ENCODE data around the gene FMNL2. TPM values are rescaled to one million over a fixed set of nuclear protein-coding genes. Genes with fewer than 3 reads are reported as not detected.

The FMNL2 gene
- total and polyA plus RNA-seq, 2 of the 4 experiments (the other 2 are of a cell fraction) = 10.9 to 11.4 TPM

DNA sequence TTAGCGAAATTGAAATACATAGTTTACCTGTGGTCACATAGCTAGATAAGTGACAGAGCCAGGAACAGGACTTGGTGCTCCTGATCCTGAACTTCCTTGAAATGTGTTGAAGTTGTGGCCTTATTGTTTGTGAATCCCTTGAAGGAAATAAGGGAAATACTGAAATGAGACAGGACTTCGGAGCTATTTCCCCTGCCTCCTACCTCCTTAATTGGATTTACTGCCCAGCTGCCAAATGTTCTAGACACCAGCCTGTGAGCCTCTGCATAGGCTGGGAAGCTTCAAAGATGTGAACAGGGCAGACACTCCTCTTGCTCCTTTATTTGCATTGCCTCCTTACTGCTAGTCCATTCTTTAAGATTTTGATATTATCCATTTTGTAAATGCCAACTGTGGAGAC lies 247.1 kb downstream of the FMNL2 start:
- Histone ChIP-seq H3K4me1 (ENCODE audit: control insufficient read depth, insufficient read depth, low read length) (peaks cover 12% of the 10 kb centered on the region), H3K9ac (ENCODE audit: low read depth, low read length) (no peak overlapping the region), H3K23ac (ENCODE audit: low read depth, low read length) (no peak overlapping the region), H3K9me3 (ENCODE audit: control insufficient read depth, insufficient read depth, low read length) (no peaks in the 10 kb centered on the region), H3K4ac (ENCODE audit: low read depth, low read length) (no peak overlapping the region), H4K5ac (ENCODE audit: low read depth, low read length) (no peak overlapping the region), H3K4me3 (ENCODE audit: insufficient read depth, low read depth, low read length) (no peak overlapping the region), H3K4me2 (ENCODE audit: low read depth, low read length) (no peak overlapping the region), H3K27ac (ENCODE audit: insufficient read depth, low read length) (no peak overlapping the region), H3K27me3 (ENCODE audit: control insufficient read depth, insufficient read depth, low read length) (no peaks in the 10 kb centered on the region), H3K79me1 (ENCODE audit: low read depth in 1 of 2, low read length in 2 of 2) (peaks cover 3 to 4% of the 10 kb centered on the region in 2 experiments; a peak in 2 of 4 replicates), H2AK5ac (ENCODE audit: low read depth, low read length) (no peak overlapping the region), H2AFZ (replicated peaks; ENCODE audit: low read length, poor library complexity) (no peak overlapping the region), H3K36me3 (ENCODE audit: control insufficient read depth, insufficient read depth, low read length) (no peaks in the 10 kb centered on the region), H4K91ac (ENCODE audit: insufficient read depth, low read depth, low read length) (no peak overlapping the region), H3K56ac (ENCODE audit: extremely low read depth, insufficient read depth, low read length) (no peak overlapping the region), H3K18ac (ENCODE audit: low read depth, low read length) (no peak overlapping the region), H4K8ac (ENCODE audit: low read depth in 2 of 2, low read length in 2 of 2) (no peak overlapping the region), H2BK5ac (ENCODE audit: low read depth, low read length, poor library complexity, severe bottlenecking) (no peak overlapping the region), H3K14ac (replicated peaks; ENCODE audit: low read depth, low read length) (no peak overlapping the region), H3K9me1 (ENCODE audit: insufficient read depth, low read length) (peaks cover 4% of the 10 kb centered on the region), H2AK9ac (replicated peaks; ENCODE audit: low read depth, low read length, poor library complexity) (no peak overlapping the region), H4K20me1 (ENCODE audit: insufficient read depth, low read length) (no peaks in the 10 kb centered on the region), H2BK15ac (ENCODE audit: low read depth, low read length) (no peak overlapping the region), H2BK20ac (ENCODE audit: low read depth, low read length) (no peak overlapping the region), H2BK120ac (ENCODE audit: low read depth, low read length) (no peak overlapping the region)
- ChIA-PET CTCF (interaction anchor here (0.5 kb wide), 1 partner anchor 359 kb away, joined by 3 read pairs; no protein-coding TSS in a partner anchor), POLR2A (ENCODE audit: unreplicated experiment) (no interaction called here)
- no peak for TF ChIP-seq CEBPB (IDR thresholded peaks at IDR 0.05; ENCODE audit: low read depth, low read length)
- no peak for TF ChIP-seq BHLHE40 (IDR thresholded peaks at IDR 0.05; ENCODE audit: low read depth, low read length)
- no peak for TF ChIP-seq NFE2L2 (IDR thresholded peaks at IDR 0.05; ENCODE audit: low read depth, low read length)
- TF ChIP-seq MAZ (IDR thresholded peaks at IDR 0.05; ENCODE audit: borderline replicate concordance, low read depth, low read length) = no peak
- no peak for TF ChIP-seq MXI1 (IDR thresholded peaks at IDR 0.05; ENCODE audit: borderline replicate concordance, low read depth, low read length)
- TF ChIP-seq, protein P1, sequence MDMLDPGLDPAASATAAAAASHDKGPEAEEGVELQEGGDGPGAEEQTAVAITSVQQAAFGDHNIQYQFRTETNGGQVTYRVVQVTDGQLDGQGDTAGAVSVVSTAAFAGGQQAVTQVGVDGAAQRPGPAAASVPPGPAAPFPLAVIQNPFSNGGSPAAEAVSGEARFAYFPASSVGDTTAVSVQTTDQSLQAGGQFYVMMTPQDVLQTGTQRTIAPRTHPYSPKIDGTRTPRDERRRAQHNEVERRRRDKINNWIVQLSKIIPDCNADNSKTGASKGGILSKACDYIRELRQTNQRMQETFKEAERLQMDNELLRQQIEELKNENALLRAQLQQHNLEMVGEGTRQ (IDR thresholded peaks at IDR 0.05; ENCODE audit: low read depth, low read length) = no peak
- TF ChIP-seq RCOR1 (IDR thresholded peaks at IDR 0.05; ENCODE audit: insufficient replicate concordance, low read length) = no peak
- no peak for TF ChIP-seq SMC3 (IDR thresholded peaks at IDR 0.05; ENCODE audit: low read depth, low read length)
- TF ChIP-seq MAFK (IDR thresholded peaks at IDR 0.05; ENCODE audit: low read depth, low read length) = no peak
- TF ChIP-seq POLR2A (IDR thresholded peaks at IDR 0.05; ENCODE audit: low read depth, low read length) = no peak
- TF ChIP-seq, protein P2, sequence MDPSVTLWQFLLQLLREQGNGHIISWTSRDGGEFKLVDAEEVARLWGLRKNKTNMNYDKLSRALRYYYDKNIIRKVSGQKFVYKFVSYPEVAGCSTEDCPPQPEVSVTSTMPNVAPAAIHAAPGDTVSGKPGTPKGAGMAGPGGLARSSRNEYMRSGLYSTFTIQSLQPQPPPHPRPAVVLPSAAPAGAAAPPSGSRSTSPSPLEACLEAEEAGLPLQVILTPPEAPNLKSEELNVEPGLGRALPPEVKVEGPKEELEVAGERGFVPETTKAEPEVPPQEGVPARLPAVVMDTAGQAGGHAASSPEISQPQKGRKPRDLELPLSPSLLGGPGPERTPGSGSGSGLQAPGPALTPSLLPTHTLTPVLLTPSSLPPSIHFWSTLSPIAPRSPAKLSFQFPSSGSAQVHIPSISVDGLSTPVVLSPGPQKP (IDR thresholded peaks at IDR 0.05; ENCODE audit: borderline replicate concordance, low read depth, low read length) = no peak
- TF ChIP-seq, protein P3, sequence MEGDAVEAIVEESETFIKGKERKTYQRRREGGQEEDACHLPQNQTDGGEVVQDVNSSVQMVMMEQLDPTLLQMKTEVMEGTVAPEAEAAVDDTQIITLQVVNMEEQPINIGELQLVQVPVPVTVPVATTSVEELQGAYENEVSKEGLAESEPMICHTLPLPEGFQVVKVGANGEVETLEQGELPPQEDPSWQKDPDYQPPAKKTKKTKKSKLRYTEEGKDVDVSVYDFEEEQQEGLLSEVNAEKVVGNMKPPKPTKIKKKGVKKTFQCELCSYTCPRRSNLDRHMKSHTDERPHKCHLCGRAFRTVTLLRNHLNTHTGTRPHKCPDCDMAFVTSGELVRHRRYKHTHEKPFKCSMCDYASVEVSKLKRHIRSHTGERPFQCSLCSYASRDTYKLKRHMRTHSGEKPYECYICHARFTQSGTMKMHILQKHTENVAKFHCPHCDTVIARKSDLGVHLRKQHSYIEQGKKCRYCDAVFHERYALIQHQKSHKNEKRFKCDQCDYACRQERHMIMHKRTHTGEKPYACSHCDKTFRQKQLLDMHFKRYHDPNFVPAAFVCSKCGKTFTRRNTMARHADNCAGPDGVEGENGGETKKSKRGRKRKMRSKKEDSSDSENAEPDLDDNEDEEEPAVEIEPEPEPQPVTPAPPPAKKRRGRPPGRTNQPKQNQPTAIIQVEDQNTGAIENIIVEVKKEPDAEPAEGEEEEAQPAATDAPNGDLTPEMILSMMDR (conservative IDR thresholded peaks at IDR 0.05; ENCODE audit: low read depth, low read length) = no peak
- no peak for TF ChIP-seq FOS (IDR thresholded peaks at IDR 0.05; ENCODE audit: low read depth, low read length)
- no peak for TF ChIP-seq RFX5 (IDR thresholded peaks at IDR 0.05; ENCODE audit: low read depth, low read length)
- TF ChIP-seq RAD21 (IDR thresholded peaks at IDR 0.05; ENCODE audit: low read length) = no peak
- TF ChIP-seq CHD1 (IDR thresholded peaks at IDR 0.05; ENCODE audit: low read depth, low read length) = no peak
- BruUV-seq (replicated peaks) = no TSS peak
- in situ Hi-C loops (cut with MboI; ENCODE audit: low sequenced_read_pairs) = no loop called here
- no peak for DNase-seq
- intact Hi-C loops (cut with micrococcal nuclease) = no loop called here
- no CpG with 5 or more reads among the region's 2 CpGs for WGBS, 2 experiments (ENCODE audit: extremely low coverage in 2 of 2, insufficient read length in 1 of 2)
- dilution Hi-C loops (cut with HindIII; ENCODE audit: low sequenced_read_pairs, unreplicated experiment) = no loop called here
- no peak for ATAC-seq (ENCODE audit: low read depth)

Measured in IMR-90 (cell line).